HG02763 (cell line): ENCODE results near the gene TMEM220.
"Not testable (repeated sequence)": the region's sequence is repeated elsewhere in the genome, so short reads cannot be mapped to it uniquely, and the experiment has no call there.

ENCODE experiments used
- ATAC-seq: cut with Tn5 transposase; IDR thresholded peaks from one replicate; pipeline ENCODE4 v1.9.1; 2021; ENCODE audit warnings: mild to moderate bottlenecking, moderate library complexity; ENCODE audit not compliant: unreplicated experiment

Gene TMEM220

GRCh38 chr17:10755592-10756127, 25.8 kb upstream of the TMEM220 start:
- ATAC-seq: no peak

GRCh38 chr17:10754861-10755591, 25.2 kb upstream of the TMEM220 start:
- no peak for ATAC-seq

- ATAC-seq: no peak
Measured at GRCh38 chr17:10754109-10754508, 24.3 kb upstream of the TMEM220 start.

- no peak for ATAC-seq
Measured at GRCh38 chr17:10752696-10753095, 22.9 kb upstream of the TMEM220 start.

- ATAC-seq: no peak
Measured at GRCh38 chr17:10751563-10751962, 21.7 kb upstream of the TMEM220 start.

GRCh38 chr17:10750210-10750609, 20.4 kb upstream of the TMEM220 start:
- ATAC-seq: no peak

- no peak for ATAC-seq
Measured at GRCh38 chr17:10748531-10749181, 18.8 kb upstream of the TMEM220 start.

- no peak for ATAC-seq
Measured at GRCh38 chr17:10745231-10745630, 15.4 kb upstream of the TMEM220 start.

GRCh38 chr17:10744501-10745000, 14.7 kb upstream of the TMEM220 start:
- ATAC-seq: no peak

- ATAC-seq: no peak
Measured at GRCh38 chr17:10743316-10744009, 13.6 kb upstream of the TMEM220 start.

- ATAC-seq: no peak
Measured at GRCh38 chr17:10742431-10742830, 12.6 kb upstream of the TMEM220 start.

GRCh38 chr17:10741416-10742135, 11.8 kb upstream of the TMEM220 start:
- no peak for ATAC-seq

- ATAC-seq: no peak
Measured at GRCh38 chr17:10739386-10739785, 9.6 kb upstream of the TMEM220 start.

- ATAC-seq: no peak
Measured at GRCh38 chr17:10738521-10739258, 8.9 kb upstream of the TMEM220 start.

- ATAC-seq: no peak
Measured at GRCh38 chr17:10737736-10738135, 7.9 kb upstream of the TMEM220 start.

- no peak for ATAC-seq
Measured at GRCh38 chr17:10737168-10737622, 7.4 kb upstream of the TMEM220 start.

GRCh38 chr17:10735821-10736220, 6.0 kb upstream of the TMEM220 start:
- no peak for ATAC-seq

GRCh38 chr17:10735251-10735650, 5.4 kb upstream of the TMEM220 start:
- no peak for ATAC-seq

GRCh38 chr17:10733666-10734065, 3.8 kb upstream of the TMEM220 start:
- no peak for ATAC-seq

- not testable (repeated sequence) for ATAC-seq
Measured at GRCh38 chr17:10732121-10732520, 2.3 kb upstream of the TMEM220 start.
